Suprapubic skin (tissue), 4 donors: ENCODE measurements around the gene SLC35E1.

Source experiments
- EP300 ChIP-seq: sonication (generic); formaldehyde crosslinking; IDR thresholded peaks from one replicate; pipeline ENCODE4 v1.6.1; 2017; ENCODE audit warnings: antibody characterized with exemption
- POLR2A ChIP-seq, 2 donors: fragments of 450-650 bp; IDR thresholded peaks; one replicate each; pipeline ENCODE4 v1.6.1; 2017; ENCODE audit warnings: antibody characterized with exemption in 2 of 2, mild to moderate bottlenecking in 2 of 2, moderate library complexity in 2 of 2
- POLR2AphosphoS5 ChIP-seq, 3 donors: sonication (generic); formaldehyde crosslinking; IDR thresholded peaks; one replicate each; pipeline ENCODE4 v1.6.1; 2017; ENCODE audit warnings: antibody characterized with exemption in 3 of 3
- TF ChIP-seq, protein P1 (sequence below), 2 donors: fragments of 200-600 bp in 1 of 2; fragments of 450-650 bp in 1 of 2; sonication (generic) in 1 of 2; IDR thresholded peaks; one replicate each; pipeline ENCODE4 v1.5.1; 2016 to 2019; ENCODE audit warnings: antibody characterized with exemption in 2 of 2, mild to moderate bottlenecking in 1 of 2, moderate library complexity in 1 of 2

DNA sequence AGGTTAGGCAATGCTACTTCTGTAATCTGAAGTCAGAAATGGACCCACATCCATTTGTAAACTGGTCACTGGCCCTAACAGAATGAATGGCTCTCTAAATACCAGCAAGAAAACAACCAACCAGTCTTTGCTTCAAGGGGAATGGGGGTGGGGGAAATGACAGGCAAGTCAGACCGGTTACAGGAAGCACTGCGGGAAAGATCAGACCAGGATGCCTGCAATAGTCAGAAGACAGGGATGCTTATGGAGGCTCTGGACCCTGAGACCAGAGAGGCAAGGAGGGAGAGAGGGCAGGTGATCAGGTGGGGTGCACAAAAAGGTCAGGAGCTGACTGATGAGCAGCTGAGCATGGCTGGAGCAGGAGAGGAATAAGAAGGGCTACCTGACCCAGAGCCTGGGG, 42.7 kb upstream of the SLC35E1 start:
- no peak for TF ChIP-seq POLR2A (IDR thresholded peaks at IDR 0.05)
- TF ChIP-seq, protein P1, sequence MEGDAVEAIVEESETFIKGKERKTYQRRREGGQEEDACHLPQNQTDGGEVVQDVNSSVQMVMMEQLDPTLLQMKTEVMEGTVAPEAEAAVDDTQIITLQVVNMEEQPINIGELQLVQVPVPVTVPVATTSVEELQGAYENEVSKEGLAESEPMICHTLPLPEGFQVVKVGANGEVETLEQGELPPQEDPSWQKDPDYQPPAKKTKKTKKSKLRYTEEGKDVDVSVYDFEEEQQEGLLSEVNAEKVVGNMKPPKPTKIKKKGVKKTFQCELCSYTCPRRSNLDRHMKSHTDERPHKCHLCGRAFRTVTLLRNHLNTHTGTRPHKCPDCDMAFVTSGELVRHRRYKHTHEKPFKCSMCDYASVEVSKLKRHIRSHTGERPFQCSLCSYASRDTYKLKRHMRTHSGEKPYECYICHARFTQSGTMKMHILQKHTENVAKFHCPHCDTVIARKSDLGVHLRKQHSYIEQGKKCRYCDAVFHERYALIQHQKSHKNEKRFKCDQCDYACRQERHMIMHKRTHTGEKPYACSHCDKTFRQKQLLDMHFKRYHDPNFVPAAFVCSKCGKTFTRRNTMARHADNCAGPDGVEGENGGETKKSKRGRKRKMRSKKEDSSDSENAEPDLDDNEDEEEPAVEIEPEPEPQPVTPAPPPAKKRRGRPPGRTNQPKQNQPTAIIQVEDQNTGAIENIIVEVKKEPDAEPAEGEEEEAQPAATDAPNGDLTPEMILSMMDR (IDR thresholded peaks at IDR 0.05): no peak
- TF ChIP-seq EP300: no peak
- no peak for TF ChIP-seq POLR2AphosphoS5 (IDR thresholded peaks at IDR 0.05)
